ENCODE data around the gene HNRNPA1.
"Not testable (repeated sequence)": the region's sequence is repeated elsewhere in the genome, so short reads cannot be mapped to it uniquely, and the experiment has no call there.

Gene HNRNPA1

GRCh38 chr12:54273981-54274380, 6.5 kb upstream of the HNRNPA1 start:
- DNase-seq (ENCODE audit: low spot score), result no peak

GRCh38 chr12:54276368-54276767, 4.2 kb upstream of the HNRNPA1 start:
- DNase-seq (ENCODE audit: low spot score), result no peak

GRCh38 chr12:54277823-54278276, 2.7 kb upstream of the HNRNPA1 start:
- no peak for DNase-seq (ENCODE audit: low spot score)

- no peak for DNase-seq (ENCODE audit: low spot score)
These were observed 1.3 kb upstream of the HNRNPA1 start for GRCh38 chr12:54279227-54279631.

GRCh38 chr12:54279632-54280467, 676 bp upstream of the HNRNPA1 start, which contains the start of gene CBX5:
Gene CBX5 (minus strand): TSS chr12:54280122. CDS start chr12:54257650, 22,472 bp downstream.
- DNase-seq (ENCODE audit: low spot score), result peak; percentile 100

- DNase-seq (ENCODE audit: low spot score), result not testable (repeated sequence)
These were observed 724 bp downstream of the HNRNPA1 start for GRCh38 chr12:54281261-54281638.

GRCh38 chr12:54281694-54282093, 1.2 kb downstream of the HNRNPA1 start:
- not testable (repeated sequence) for DNase-seq (ENCODE audit: low spot score)

- no peak for DNase-seq (ENCODE audit: low spot score)
These were observed 2.5 kb downstream of the HNRNPA1 start for GRCh38 chr12:54282949-54283593.

- DNase-seq (ENCODE audit: low spot score), result not testable (repeated sequence)
These were observed 3.7 kb downstream of the HNRNPA1 start for GRCh38 chr12:54284070-54284780.

GRCh38 chr12:54285150-54286041, 4.9 kb downstream of the HNRNPA1 start:
- no peak for DNase-seq (ENCODE audit: low spot score)

- DNase-seq (ENCODE audit: low spot score), result no peak
These were observed 5.8 kb downstream of the HNRNPA1 start for GRCh38 chr12:54286042-54287030.

- DNase-seq (ENCODE audit: low spot score), result no peak
These were observed 7.0 kb downstream of the HNRNPA1 start for GRCh38 chr12:54287261-54288157.

- DNase-seq (ENCODE audit: low spot score), result peak; percentile 63
These were observed 11.8 kb downstream of the HNRNPA1 start for GRCh38 chr12:54292083-54292930.

- DNase-seq (ENCODE audit: low spot score), result no peak
These were observed 12.4 kb downstream of the HNRNPA1 start for GRCh38 chr12:54292931-54293241.

GRCh38 chr12:54294152-54294952, 13.8 kb downstream of the HNRNPA1 start:
- DNase-seq (ENCODE audit: low spot score), result peak; percentile 57

GRCh38 chr12:54294953-54295566, 14.5 kb downstream of the HNRNPA1 start:
- no peak for DNase-seq (ENCODE audit: low spot score)
